ENCODE data around the gene TEX52. TPM values are rescaled to one million over a fixed set of nuclear protein-coding genes. Genes with fewer than 3 reads are reported as not detected.
A peak's percentile ranks its signal among the peaks of the same experiment; 100 is the strongest.

The TEX52 gene
- total RNA-seq, 3 donors from 2014 or later = not detected

GRCh38 chr12:2855546-2855945 lies 1.3 kb downstream of the TEX52 start:
- intact Hi-C loops (cut with DNase I, micrococcal nuclease) = loop anchor here in 1 of 2 donors (5.0 kb wide), 1 partner anchor 187 kb away; no protein-coding TSS in a partner anchor
- no peak for TF ChIP-seq CTCF (IDR thresholded peaks at IDR 0.05)

DNA sequence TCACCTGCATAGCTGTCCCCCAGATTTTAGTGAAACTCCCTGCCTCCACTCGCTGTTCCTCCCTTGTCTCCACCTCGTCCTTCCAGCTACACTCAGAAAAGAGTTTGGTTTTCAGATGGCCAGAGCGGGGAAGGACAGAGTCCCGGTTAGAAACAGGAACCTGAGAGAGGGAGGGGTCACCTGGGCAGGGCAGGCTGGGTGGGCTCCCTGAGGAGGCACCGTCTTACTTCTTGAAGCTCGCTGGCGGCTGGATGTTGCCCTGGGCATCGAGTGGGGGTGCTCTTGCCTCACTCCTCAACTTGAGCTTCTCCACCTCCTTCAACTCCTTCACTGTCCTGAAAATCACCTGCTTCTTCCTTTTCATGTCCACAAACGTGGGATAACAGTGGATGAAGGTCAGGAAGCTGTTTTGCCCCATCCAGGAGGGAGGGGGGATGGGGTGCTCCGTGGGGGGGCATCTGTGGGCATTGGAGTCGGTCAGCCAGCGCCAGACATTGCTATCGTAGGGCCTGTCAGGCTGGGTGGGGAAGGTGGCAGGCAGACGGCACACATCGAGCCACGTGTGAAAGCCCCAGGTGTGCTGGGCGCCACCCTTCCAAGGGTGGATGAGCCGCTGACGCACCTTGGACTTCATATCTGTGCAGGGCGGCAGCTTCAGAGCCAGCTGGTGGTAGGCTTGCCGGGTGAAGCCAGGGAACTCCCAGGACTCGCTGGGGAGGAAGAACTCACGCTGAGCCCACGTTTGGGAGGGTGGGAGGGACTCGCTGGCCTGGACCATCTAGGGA lies 2.0 kb downstream of the TEX52 start:
- Histone ChIP-seq H3K4me1 (ENCODE audit: low read depth) (peaks cover 21% of the 10 kb centered on the region), H3K4me3 (no peak overlapping the region), H3K9me3 (no peaks in the 10 kb centered on the region), H3K36me3 (ENCODE audit: low read depth) (no peaks in the 10 kb centered on the region)
- ATAC-seq = peak; percentile 97
- DNase-seq = peak; percentile 88 to 90 (median 89)
- TF ChIP-seq CTCF (IDR thresholded peaks at IDR 0.05) = no peak
- intact Hi-C loops (cut with DNase I, micrococcal nuclease) = loop anchor here in 1 of 2 donors (5.0 kb wide), 1 partner anchor 187 kb away; no protein-coding TSS in a partner anchor

More at GRCh38 chr12:2855546-2855945, 1.3 kb downstream of the TEX52 start:
- ATAC-seq (no peak), DNase-seq (no peak)
- no peak overlapping the region for H3K4me3 ChIP-seq
- H3K9me3 ChIP-seq = no peaks in the 10 kb centered on the region
- H3K36me3 ChIP-seq (ENCODE audit: low read depth) = no peaks in the 10 kb centered on the region
- H3K4me1 ChIP-seq (ENCODE audit: low read depth) = peaks cover 18% of the 10 kb centered on the region

GRCh38 chr12:2853626-2854025 lies 3.2 kb downstream of the TEX52 start:
- DNase-seq (peak; percentile 72 to 84 (median 80)), ATAC-seq (peak; percentile 66)
- intact Hi-C loops (cut with DNase I, micrococcal nuclease) = no loop called here
- H3K4me3 ChIP-seq = no peak overlapping the region
- peak; percentile 57 for TF ChIP-seq CTCF (IDR thresholded peaks at IDR 0.05)
- no peaks in the 10 kb centered on the region for H3K9me3 ChIP-seq
- H3K36me3 ChIP-seq (ENCODE audit: low read depth) = no peaks in the 10 kb centered on the region
- H3K4me1 ChIP-seq (ENCODE audit: low read depth) = peaks cover 21% of the 10 kb centered on the region

DNA sequence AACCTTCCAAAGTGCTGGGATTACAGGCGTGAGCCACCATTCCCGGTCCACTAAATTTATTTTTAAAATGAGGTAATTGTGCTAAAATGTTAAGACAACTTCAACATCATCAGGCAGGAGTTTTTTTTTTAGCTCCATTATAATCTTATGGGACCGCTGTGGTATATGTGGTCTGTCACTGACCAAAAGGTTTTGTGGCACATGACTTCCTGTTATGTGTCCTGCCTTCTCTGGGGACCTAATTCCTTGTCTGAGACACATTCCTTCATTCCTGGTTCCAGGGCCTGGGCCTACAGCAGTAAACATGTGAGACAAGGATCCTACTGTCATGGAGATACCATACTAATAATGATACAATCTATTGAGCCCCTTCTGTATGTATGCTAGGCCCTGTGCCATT lies 4.9 kb downstream of the TEX52 start:
- peaks cover 21% of the 10 kb centered on the region for H3K4me1 ChIP-seq (ENCODE audit: low read depth)
- H3K4me3 ChIP-seq = no peak overlapping the region
- TF ChIP-seq CTCF (IDR thresholded peaks at IDR 0.05) = no peak
- H3K9me3 ChIP-seq = no peaks in the 10 kb centered on the region
- no peak for ATAC-seq
- DNase-seq = no peak
- H3K36me3 ChIP-seq (ENCODE audit: low read depth) = no peaks in the 10 kb centered on the region
- intact Hi-C loops (cut with DNase I, micrococcal nuclease) = no loop called here

DNA sequence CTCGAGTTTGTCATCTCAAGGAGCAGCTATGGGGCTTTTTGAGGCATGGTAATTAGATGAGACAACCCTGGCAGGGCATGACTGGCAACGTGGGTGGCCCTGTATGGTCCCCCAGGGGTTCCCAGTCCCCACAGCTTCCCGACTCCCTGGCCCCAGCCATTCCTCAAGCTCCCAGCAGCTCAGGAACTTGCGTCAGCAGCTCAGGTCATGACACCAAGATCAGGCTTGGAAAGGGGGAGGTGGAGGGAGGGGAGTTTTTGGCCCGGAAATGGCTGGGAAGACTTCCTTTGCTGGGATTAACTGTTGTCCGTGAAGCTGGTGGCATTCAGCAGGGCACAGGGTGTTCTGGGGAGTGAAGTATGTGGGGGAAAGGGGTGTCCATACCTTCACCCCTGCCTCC lies 11.6 kb downstream of the TEX52 start:
- Histone ChIP-seq H3K4me3 (no peak overlapping the region), H3K36me3 (ENCODE audit: low read depth) (no peaks in the 10 kb centered on the region), H3K4me1 (ENCODE audit: low read depth) (peaks cover 3% of the 10 kb centered on the region), H3K9me3 (no peaks in the 10 kb centered on the region)
- intact Hi-C loops (cut with DNase I, micrococcal nuclease) = no loop called here
- DNase-seq (no peak), ATAC-seq (no peak)
- no peak for TF ChIP-seq CTCF (IDR thresholded peaks at IDR 0.05)

Data from mucosa of descending colon (tissue), 3 donors.